GM12891 (cell line): ENCODE measurements around the gene PTPRN2.

ENCODE experiments used
- PAX5 ChIP-seq: IDR thresholded peaks from 2 replicates; pipeline ENCODE4 v1.6.1; 2011; ENCODE audit warnings: low read length, moderate library complexity, mild to moderate bottlenecking; ENCODE audit not compliant: insufficient read depth, severe bottlenecking
- POLR2A ChIP-seq: IDR thresholded peaks from 2 replicates; pipeline ENCODE4 v1.6.1; 2011; ENCODE audit warnings: low read depth, low read length, control low read depth
- POLR2AphosphoS5 ChIP-seq: IDR thresholded peaks from 2 replicates; pipeline ENCODE4 v1.6.1; 2011; ENCODE audit warnings: low read depth, low read length, control low read depth
- POU2F2 ChIP-seq: IDR thresholded peaks from 2 replicates; pipeline ENCODE4 v1.6.1; 2011; ENCODE audit warnings: low read depth, mild to moderate bottlenecking, control low read depth, low read length, moderate library complexity
- SPI1 ChIP-seq: IDR thresholded peaks from 2 replicates; pipeline ENCODE4 v1.6.1; 2011; ENCODE audit warnings: low read depth, low read length, control low read depth
- TAF1 ChIP-seq: IDR thresholded peaks from 2 replicates; pipeline ENCODE4 v1.6.1; 2011; ENCODE audit warnings: low read depth, low read length, control low read depth

- no peak for TF ChIP-seq POLR2AphosphoS5
- TF ChIP-seq POU2F2: no peak
- TF ChIP-seq TAF1: no peak
- no peak for TF ChIP-seq POLR2A
- no peak for TF ChIP-seq SPI1
- TF ChIP-seq PAX5: no peak
Measured at GRCh38 chr7:158262284-158263109, 325.1 kb downstream of the PTPRN2 start.
